CD4-positive, CD25-positive, alpha-beta regulatory T cell (primary cell): Measurements from ENCODE around the gene UCP1. TPM values are rescaled to one million over a fixed set of nuclear protein-coding genes. Genes with fewer than 3 reads are reported as not detected.

Experiments used
- ATAC-seq, 2 donors: fragments of 150-1000 bp; cut with Tn5 transposase; one replicate each; pipeline ENCODE4 v1.10.0; 2021; ENCODE audit warnings: low read depth in 2 of 2, moderate number of reproducible peaks in 2 of 2, moderate library complexity in 1 of 2
- DNase-seq, 3 donors: peaks; one replicate each; pipeline versions ENCODE4 v3.0.0 to v3.0.0-alpha.2; 2012 to 2022; ENCODE audit warnings: mixed read lengths in 1 of 3
- H3K27ac ChIP-seq: one replicate; pipeline ENCODE4 v1.7.0; 2013; ENCODE audit warnings: mild to moderate bottlenecking, low read length; ENCODE audit not compliant: insufficient read depth, poor library complexity, severe bottlenecking
- H3K27me3 ChIP-seq: one replicate; pipeline ENCODE4 v1.7.0; 2013; ENCODE audit warnings: low read length; ENCODE audit not compliant: control insufficient read depth, insufficient read depth
- H3K36me3 ChIP-seq: one replicate; pipeline ENCODE4 v1.7.0; 2013; ENCODE audit warnings: mild to moderate bottlenecking, low read length, moderate library complexity; ENCODE audit not compliant: control insufficient read depth, insufficient read depth
- H3K4me1 ChIP-seq: 2 replicates; pipeline ENCODE4 v1.7.0; 2013; ENCODE audit warnings: mild to moderate bottlenecking, low read length; ENCODE audit not compliant: insufficient read depth, control insufficient read depth, poor library complexity, severe bottlenecking
- H3K4me3 ChIP-seq: one replicate; pipeline ENCODE4 v1.7.0; 2013; ENCODE audit warnings: low read depth, mild to moderate bottlenecking, low read length, moderate library complexity
- H3K9me3 ChIP-seq, 2 experiments: 1 replicate in 1 of 2; 2 replicates in 1 of 2; pipeline ENCODE4 v1.7.0; 2013; ENCODE audit warnings: low read length in 2 of 2, mild to moderate bottlenecking in 1 of 2, moderate library complexity in 1 of 2; ENCODE audit not compliant: control insufficient read depth in 2 of 2
- H3K27ac Mint-ChIP-seq, 3 donors: one replicate each; pipeline ENCODE4 v1.8.0; 2020 to 2022; ENCODE audit warnings: mild to moderate bottlenecking in 3 of 3, mixed read lengths in 3 of 3, moderate library complexity in 2 of 3
- H3K27me3 Mint-ChIP-seq: one replicate; pipeline ENCODE4 v1.8.0; 2022; ENCODE audit warnings: mild to moderate bottlenecking, mixed read lengths
- H3K36me3 Mint-ChIP-seq: one replicate; pipeline ENCODE4 v1.8.0; 2020; ENCODE audit warnings: mixed read lengths
- H3K4me1 Mint-ChIP-seq, 4 donors: one replicate each; pipeline ENCODE4 v1.8.0; 2020 to 2022; ENCODE audit warnings: mixed read lengths in 4 of 4, mild to moderate bottlenecking in 1 of 4
- H3K4me3 Mint-ChIP-seq, 4 donors: one replicate each; pipeline ENCODE4 v1.8.0; 2020 to 2022; ENCODE audit warnings: mild to moderate bottlenecking in 4 of 4, mixed read lengths in 4 of 4, moderate library complexity in 3 of 4
- H3K9me3 Mint-ChIP-seq, 7 donors: one replicate each; pipeline ENCODE4 v1.8.0; 2020 to 2022; ENCODE audit warnings: mixed read lengths in 7 of 7, mild to moderate bottlenecking in 3 of 7, moderate library complexity in 2 of 7
- polyA plus RNA-seq, 4 donors: library from polyadenylated mRNA; unstranded; fragments of 300-500 nt; fragmentation: Illumina TruSeq; gene quantifications; one replicate each; pipeline ENCODE4 v1.2.3, GENCODE V29; 2021
- total RNA-seq: library from RNA; stranded (reverse); gene quantifications from one replicate; pipeline ENCODE4 v1.2.3, GENCODE V29; 2022

Gene UCP1
- total RNA-seq (not detected), polyA plus RNA-seq (not detected)

DNA sequence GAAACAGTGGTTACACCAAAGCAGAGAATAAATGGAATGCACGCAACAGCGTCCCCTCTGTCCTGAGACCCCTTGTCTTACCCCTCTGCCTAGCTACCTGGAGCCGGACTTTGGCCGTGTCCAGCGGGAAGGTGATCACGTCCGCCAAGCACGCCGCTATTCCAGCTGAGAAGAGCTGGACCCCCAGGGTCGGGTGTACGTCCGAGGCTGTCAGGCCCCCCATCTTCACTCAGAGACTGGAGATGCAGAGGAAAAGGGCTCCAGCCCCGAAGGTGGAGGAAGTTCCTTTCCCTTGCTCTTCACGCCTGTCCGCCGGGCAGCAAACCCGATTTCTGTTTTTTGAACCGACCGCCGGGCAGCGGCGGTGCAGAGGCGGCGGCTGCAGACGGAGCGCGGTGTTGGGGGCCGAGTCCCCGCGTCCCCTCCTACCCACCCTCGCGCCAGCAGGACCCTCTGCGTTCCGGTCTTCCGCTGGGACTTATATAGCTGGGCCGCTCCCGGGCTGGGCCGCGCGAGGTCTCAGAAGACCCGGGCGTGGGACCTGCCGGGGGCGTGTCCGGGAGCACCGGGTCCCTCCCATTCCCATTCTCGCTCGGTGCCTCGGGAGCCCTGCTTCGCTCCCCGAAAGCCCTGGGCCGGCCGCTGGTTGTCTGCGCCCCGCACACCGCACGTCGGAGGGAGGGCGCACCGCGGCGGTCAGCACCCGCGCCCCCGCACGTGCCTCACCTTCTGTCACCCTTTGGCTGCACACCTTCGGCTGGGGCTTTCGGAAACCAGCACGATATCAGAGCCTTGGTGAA, at the start of gene UCP1:
TSS of gene UCP1 (minus strand) at position 455 of the 800 bp plus-strand sequence. CDS start at position 223, 232 bp downstream.
- Mint-ChIP-seq H3K9me3 (peaks cover 0 to 8% (median 2%) of the 10 kb centered on the region in 7 donors), H3K27me3 (peaks cover 41% of the 10 kb centered on the region), H3K27ac (no peak within 1 kb of the TSS), H3K36me3 (no peaks in the 10 kb centered on the region), H3K4me3 (peak within 1 kb of the TSS in 3 of 4 donors; percentile 70 to 81 (median 75)), H3K4me1 (peaks cover 2 to 20% (median 8%) of the 10 kb centered on the region in 4 donors)
- Histone ChIP-seq H3K36me3 (no peaks in the 10 kb centered on the region), H3K27me3 (peaks cover 56% of the 10 kb centered on the region), H3K4me3 (no peak within 1 kb of the TSS), H3K27ac (no peak within 1 kb of the TSS), H3K9me3 (peaks cover 0 to 4% of the 10 kb centered on the region in 2 experiments), H3K4me1 (peaks cover 13% of the 10 kb centered on the region)
- no peak for DNase-seq
- no peak for ATAC-seq

DNA sequence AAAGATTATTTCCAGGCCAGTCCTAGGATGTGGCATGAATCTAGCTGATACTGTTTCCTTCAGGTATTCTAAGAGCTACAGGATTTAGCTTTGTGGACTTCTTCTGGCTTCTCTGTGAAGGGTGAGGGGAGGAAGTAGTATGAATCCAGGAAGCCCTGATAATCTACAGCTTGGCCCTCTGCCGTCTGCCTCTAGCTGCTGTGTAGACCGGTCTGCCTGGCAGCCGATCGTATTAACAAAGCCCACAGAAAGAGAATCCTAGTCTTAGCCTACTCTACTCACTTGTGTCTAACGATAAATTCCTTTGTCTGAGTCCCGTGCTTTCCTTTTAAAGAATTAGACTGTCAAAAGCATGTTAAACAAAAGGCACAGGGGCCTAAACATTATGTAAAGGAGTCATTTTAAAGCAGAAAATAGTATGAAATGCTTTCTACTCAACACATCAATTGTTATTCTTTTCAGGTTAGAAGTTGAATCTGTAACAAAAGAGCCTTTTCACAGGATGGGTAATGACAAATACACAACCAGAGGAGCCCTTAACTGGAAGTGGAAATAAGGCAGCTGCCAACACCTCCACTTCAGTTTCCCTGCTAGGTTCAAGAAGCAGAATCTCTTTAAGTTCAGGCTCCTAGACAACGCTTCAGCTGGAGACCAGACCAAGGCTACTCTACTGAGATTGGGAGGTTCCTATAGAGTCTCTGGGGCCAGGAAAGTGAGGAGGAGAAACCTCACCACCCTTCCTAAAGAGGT, 48.9 kb upstream of the UCP1 start:
- no peaks in the 10 kb centered on the region for H3K9me3 Mint-ChIP-seq
- H3K4me1 Mint-ChIP-seq = peaks cover 0 to 3% (median 0%) of the 10 kb centered on the region in 4 donors
- Histone ChIP-seq H3K36me3 (no peaks in the 10 kb centered on the region), H3K4me1 (no peaks in the 10 kb centered on the region), H3K4me3 (no peak overlapping the region), H3K27me3 (no peaks in the 10 kb centered on the region), H3K27ac (no peak overlapping the region), H3K9me3 (no peaks in the 10 kb centered on the region)
- H3K4me3 Mint-ChIP-seq = no peak overlapping the region
- no peaks in the 10 kb centered on the region for H3K36me3 Mint-ChIP-seq
- DNase-seq (no peak), ATAC-seq (no peak)
- no peak overlapping the region for H3K27ac Mint-ChIP-seq
- no peaks in the 10 kb centered on the region for H3K27me3 Mint-ChIP-seq

DNA sequence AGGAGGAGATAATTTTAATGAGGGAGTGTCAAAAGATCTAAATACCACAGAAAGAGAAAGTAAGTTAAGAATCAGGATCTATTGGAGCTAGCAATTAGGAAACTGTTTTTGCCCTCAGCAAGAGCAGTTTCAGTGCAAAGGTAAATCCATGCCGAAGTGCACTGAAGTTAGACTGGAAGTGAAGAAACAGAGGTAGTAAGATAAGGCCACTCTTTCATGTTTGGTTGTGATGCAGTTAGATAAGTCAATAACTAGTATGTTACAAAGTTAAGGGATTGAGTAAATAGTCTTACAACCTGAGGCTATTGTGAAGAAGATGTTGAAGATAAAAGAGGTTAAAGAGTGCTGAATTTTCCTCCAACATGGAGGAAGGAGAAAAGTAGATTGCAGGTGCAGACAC, 46.7 kb upstream of the UCP1 start:
- Mint-ChIP-seq H3K4me3 (no peak overlapping the region), H3K27me3 (no peaks in the 10 kb centered on the region), H3K36me3 (no peaks in the 10 kb centered on the region), H3K4me1 (no peaks in the 10 kb centered on the region), H3K27ac (no peak overlapping the region), H3K9me3 (no peaks in the 10 kb centered on the region)
- H3K27me3 ChIP-seq = no peaks in the 10 kb centered on the region
- no peaks in the 10 kb centered on the region for H3K36me3 ChIP-seq
- no peaks in the 10 kb centered on the region for H3K4me1 ChIP-seq
- H3K9me3 ChIP-seq = no peaks in the 10 kb centered on the region
- no peak overlapping the region for H3K4me3 ChIP-seq
- ATAC-seq = no peak
- DNase-seq = no peak
- H3K27ac ChIP-seq = no peak overlapping the region

GRCh38 chr4:140612357-140612756, 43.6 kb upstream of the UCP1 start:
- Mint-ChIP-seq H3K27me3 (peaks cover 4% of the 10 kb centered on the region), H3K4me1 (peaks cover 0 to 6% (median 0%) of the 10 kb centered on the region in 4 donors), H3K27ac (no peak overlapping the region), H3K9me3 (no peaks in the 10 kb centered on the region), H3K36me3 (no peaks in the 10 kb centered on the region), H3K4me3 (no peak overlapping the region)
- Histone ChIP-seq H3K9me3 (no peaks in the 10 kb centered on the region), H3K36me3 (no peaks in the 10 kb centered on the region), H3K27me3 (no peaks in the 10 kb centered on the region), H3K4me1 (no peaks in the 10 kb centered on the region), H3K27ac (no peak overlapping the region), H3K4me3 (no peak overlapping the region)
- DNase-seq (no peak), ATAC-seq (no peak)

- H3K27ac ChIP-seq = no peak overlapping the region
- H3K9me3 ChIP-seq = no peaks in the 10 kb centered on the region
- no peaks in the 10 kb centered on the region for H3K4me1 ChIP-seq
- H3K4me3 ChIP-seq = no peak overlapping the region
- H3K36me3 ChIP-seq = no peaks in the 10 kb centered on the region
- Mint-ChIP-seq H3K36me3 (no peaks in the 10 kb centered on the region), H3K4me3 (no peak overlapping the region), H3K4me1 (peaks cover 0 to 6% (median 0%) of the 10 kb centered on the region in 4 donors), H3K9me3 (no peaks in the 10 kb centered on the region), H3K27ac (no peak overlapping the region), H3K27me3 (peaks cover 9% of the 10 kb centered on the region)
- DNase-seq = no peak
- no peak for ATAC-seq
- no peaks in the 10 kb centered on the region for H3K27me3 ChIP-seq
These were observed 43.1 kb upstream of the UCP1 start for GRCh38 chr4:140611854-140612253.

DNA sequence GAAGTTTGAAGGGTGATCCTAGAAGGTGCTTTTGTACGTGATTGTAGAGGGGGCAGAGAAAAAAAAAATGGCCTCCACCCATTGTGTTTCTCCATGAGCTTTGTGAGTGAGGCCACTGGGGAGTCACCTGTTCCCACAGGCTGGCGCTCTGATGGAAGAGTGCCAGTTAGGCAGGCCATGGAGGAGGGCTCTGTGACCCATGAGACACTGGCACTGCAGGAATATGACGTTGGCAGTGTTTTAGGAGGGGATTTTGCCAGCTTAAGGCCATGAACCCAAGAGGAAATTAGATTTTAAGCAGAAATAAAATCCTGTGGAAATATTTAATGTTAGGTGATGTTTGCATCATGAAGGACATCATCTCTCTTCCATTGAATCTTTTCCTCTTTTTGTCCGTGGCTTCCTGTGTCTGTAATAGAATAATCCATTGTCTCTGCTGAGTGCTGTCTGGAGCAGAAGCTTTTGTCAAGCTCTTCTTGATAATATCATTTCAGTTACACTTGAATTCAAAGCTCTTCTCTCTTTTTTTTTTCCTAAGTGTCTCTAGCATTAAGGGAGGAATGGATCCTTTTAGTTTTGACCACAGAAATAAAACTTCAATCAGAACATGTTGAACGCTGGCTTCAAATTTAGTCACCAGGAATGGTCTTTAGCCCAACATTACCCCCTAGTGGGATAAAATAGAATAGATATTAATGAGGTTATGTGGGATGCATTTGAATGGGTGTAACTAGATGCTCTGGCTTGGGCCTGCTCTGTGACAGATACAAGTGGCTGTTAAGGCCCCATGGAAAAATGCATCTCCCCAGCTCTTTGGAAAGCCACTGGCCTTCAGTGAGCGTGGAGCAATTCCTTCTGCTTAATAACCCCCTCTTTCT, 41.0 kb upstream of the UCP1 start:
- Histone ChIP-seq H3K27ac (no peak overlapping the region), H3K4me3 (no peak overlapping the region), H3K36me3 (no peaks in the 10 kb centered on the region), H3K4me1 (no peaks in the 10 kb centered on the region), H3K27me3 (no peaks in the 10 kb centered on the region), H3K9me3 (no peaks in the 10 kb centered on the region)
- Mint-ChIP-seq H3K27ac (no peak overlapping the region), H3K4me3 (no peak overlapping the region), H3K36me3 (no peaks in the 10 kb centered on the region), H3K27me3 (peaks cover 13% of the 10 kb centered on the region), H3K4me1 (peaks cover 0 to 6% (median 0%) of the 10 kb centered on the region in 4 donors), H3K9me3 (no peaks in the 10 kb centered on the region)
- DNase-seq (peak in 2 of 3 donors; percentile 34 to 40), ATAC-seq (peak in 1 of 2 donors; percentile 28)

DNA sequence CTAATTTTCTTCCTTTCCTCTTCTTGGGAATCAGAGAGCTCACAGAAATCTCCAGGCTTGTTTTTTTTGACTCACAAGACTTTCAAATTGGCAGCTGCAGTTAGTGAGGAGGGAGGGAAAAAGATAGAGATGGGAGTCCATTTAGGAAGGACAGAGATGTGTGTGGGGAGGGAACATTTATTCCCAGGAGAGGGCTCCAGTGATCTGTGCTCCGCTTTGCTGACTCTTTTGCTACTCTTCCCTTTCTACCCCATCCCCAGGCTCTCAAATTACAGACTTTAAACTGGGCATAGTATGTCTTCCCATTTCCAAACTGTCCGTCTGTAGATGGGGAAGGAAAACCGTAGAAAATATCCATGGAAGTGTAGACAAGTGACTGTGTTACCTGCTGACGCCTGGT, 39.1 kb upstream of the UCP1 start:
- Histone ChIP-seq H3K9me3 (no peaks in the 10 kb centered on the region), H3K36me3 (no peaks in the 10 kb centered on the region), H3K4me3 (no peak overlapping the region), H3K27me3 (no peaks in the 10 kb centered on the region), H3K4me1 (no peaks in the 10 kb centered on the region), H3K27ac (no peak overlapping the region)
- DNase-seq (no peak), ATAC-seq (no peak)
- Mint-ChIP-seq H3K36me3 (no peaks in the 10 kb centered on the region), H3K27ac (no peak overlapping the region), H3K27me3 (peaks cover 20% of the 10 kb centered on the region), H3K9me3 (no peaks in the 10 kb centered on the region), H3K4me1 (peaks cover 0 to 6% (median 0%) of the 10 kb centered on the region in 4 donors), H3K4me3 (no peak overlapping the region)
